ENCODE results near the gene ZDHHC5.
A peak's percentile ranks its signal among the peaks of the same experiment; 100 is the strongest.

The ZDHHC5 gene

DNA sequence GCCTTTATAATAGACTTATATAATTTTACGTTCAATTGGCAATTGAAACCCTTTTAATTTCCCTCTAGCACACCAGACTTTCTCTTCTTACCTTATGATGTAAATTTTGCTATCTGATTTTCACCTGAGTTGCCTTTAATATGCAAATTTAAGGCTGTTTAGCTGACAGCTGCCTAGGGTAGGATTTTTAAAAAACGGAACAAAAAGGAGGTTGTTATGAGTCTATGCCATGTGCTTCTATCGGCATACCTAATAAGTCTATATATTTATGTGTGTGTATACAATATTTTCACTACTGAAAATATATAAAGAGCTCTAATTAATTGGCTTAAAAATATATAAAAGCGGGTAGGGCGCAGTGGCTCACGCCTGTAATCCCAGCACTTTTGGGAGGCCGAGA lies 61.6 kb downstream of the ZDHHC5 start:
- no peak for DNase-seq (ENCODE audit: low read depth, low spot score)

DNA sequence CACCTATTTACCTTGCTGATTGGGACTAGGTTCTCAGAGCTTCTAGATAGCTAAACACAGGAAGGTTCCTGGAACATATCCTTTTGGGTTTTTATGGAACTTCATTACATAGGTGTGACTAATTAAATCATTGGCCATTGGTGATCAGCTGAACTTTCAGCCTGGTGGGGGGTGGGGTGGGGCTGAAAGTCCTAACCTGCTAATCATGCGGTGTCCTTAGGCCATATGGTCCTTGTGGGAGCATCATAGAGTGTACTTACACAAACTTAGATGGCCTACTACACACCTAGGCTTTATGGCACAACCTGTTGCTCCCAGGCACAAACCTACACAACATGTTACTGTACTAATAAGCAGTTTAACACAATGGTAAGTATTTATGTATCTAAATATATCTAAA lies 64.7 kb downstream of the ZDHHC5 start:
- no peak for DNase-seq (ENCODE audit: low read depth, low spot score)

DNA sequence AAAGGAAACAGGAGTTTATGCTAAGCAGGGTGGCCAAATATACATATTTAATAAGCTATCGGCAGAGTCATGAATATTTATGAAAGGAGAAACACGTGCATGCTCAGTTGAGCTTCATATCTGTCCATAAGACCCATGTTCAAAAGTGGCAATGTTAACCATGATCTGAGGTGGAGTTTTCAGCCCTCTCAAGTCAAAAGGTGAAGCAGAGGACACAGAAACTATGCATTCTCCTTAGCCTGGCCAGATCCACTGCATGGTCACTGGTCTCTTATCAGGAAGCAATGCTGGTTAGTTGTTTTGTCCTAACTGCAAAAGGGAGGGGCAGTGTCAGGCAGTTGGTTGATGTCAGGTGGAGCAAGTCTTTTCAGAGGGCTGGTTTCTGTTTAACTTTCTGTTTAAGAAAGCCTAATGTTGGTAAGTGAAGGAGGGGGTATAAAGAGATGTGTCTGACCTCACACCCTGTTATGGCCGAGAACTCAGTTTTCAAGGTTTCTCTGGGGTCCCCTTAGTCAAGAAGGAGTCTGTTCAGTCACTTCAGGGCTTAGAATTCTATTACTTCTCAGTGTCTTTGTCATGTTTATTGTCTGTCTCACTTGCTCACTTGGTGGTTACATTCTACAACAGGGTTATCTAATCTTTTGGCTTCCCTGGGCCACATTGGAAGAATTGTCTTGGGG lies 67.8 kb downstream of the ZDHHC5 start:
- no peak for DNase-seq (ENCODE audit: low read depth, low spot score)

DNA sequence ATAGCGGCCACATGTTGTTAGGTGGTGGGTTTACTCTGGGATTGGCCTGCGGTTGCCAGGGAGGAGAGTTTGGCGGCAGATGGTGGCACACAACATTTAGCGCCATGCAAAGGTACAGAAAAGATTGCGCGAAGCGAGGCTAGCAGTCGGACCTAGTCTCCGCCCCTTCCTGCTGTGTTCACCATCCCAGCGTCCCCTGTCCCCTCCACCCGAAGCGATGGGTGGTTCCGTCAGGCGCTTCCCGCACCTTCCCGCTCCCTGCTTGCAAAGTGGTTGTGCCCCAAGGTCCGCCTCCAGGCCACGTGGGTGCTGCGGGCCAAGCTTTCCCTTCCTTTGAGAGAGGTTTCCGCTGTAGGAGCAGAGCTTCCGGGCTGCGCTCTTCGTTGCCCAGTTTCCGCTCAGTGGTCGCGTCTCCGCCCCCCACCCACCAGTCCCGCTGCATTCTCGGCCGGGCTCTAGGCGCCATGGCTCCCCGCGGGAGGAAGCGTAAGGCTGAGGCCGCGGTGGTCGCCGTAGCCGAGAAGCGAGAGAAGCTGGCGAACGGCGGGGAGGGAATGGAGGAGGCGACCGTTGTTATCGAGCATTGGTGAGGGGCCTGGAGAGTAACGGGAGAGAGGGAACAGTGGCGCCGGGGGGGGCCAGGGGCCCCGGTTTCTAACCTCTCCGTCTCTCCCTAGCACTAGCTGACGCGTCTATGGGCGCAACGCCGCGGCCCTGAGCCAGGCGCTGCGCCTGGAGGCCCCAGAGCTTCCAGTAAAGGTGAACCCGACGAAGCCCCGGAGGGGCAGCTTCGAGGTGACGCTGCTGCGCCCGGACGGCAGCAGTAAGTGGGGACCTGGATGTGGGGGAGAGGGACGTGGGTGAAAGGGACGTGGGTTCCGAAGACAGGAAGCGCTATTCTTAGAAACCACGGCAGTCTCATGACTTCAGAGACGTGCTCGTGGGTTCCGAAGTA lies 73.5 kb downstream of the ZDHHC5 start, which contains the start of gene SELENOH:
TSS of gene SELENOH (plus strand) at position 360 of the 955 bp plus-strand sequence. CDS start at position 465, 105 bp downstream.
- DNase-seq (ENCODE audit: low read depth, low spot score) = peak; percentile 88

DNA sequence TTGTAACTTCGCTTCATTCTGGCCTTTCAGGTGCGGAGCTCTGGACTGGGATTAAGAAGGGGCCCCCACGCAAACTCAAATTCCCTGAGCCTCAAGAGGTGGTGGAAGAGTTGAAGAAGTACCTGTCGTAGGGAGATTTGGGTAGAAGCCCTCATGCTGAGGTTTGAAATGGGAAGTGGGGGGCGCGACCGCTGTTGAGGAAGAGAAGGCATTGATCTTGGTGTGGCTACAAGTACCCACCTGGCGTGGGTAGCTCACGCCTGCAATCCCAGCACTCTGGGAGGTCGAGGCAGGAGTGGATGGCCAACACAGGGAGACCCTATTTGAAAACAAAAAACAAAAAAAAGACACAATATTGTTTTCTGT lies 74.2 kb downstream of the ZDHHC5 start:
- no peak for DNase-seq (ENCODE audit: low read depth, low spot score)

DNA sequence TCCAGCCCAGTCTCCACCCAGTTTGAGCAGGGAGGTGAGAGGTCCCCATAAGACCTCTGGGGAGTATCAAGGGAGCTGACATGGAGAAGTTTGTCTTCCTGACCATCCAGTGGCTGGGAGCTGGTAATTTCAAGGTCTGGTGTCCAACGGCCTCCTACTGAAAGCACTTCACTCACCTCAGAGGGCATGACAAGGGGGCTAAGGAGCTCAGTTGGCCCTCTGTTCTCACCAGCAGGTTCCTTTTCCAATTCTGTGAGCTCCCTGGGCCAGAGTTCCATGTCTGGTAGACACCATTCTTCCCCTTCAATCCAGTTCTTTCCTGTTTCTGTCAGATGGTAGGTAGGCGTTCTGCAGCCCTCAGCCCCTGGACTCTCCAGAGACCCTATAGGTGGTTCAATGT lies 76.4 kb downstream of the ZDHHC5 start:
- DNase-seq (ENCODE audit: low read depth, low spot score) = no peak

DNA sequence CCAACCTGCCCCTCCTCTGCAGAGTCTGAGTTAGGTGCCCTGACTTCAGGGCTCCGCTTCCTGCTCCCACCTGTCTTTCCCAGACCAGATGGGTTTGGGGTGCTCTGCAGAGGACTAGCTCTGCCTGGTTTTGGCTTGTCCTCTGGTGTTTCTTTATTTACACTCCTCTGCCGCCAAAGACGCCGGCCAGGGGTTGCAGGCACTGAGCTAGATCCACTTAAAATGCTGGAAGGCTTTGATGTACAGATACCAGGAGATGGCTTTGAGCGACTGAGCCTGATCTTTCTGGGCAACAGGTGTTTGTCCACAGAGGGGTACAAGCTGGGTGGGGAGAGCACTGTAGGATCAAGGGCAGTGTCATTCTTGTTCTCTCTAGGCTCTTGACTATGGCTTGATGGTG lies 77.3 kb downstream of the ZDHHC5 start:
- no peak for DNase-seq (ENCODE audit: low read depth, low spot score)

DNA sequence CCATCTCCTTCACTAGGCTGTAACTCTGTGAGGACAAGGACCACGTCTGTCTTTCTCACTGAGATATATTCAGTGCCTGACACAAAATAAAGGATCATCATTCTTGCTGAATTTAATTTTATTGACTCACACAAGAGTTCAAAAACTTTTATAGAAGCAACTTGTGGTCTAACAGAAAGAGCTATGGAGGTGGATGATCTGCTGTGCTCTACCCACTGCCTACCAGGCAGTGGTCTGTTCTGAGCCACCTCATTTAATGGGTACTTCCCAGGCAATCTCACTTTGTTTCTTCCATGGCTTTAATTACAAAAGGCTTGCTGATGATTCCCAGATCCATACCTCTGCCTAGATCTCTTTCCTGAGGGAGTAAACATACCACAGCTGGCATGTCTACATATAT lies 79.0 kb downstream of the ZDHHC5 start:
- no peak for DNase-seq (ENCODE audit: low read depth, low spot score)

Measured in activated naive CD8-positive, alpha-beta T cell treated with anti-CD3 and anti-CD28 coated beads, Interleukin-2, amount 50 U/mL, for 16 hours (primary cell).